Measurements from ENCODE around the gene ALG12. TPM values are rescaled to one million over a fixed set of nuclear protein-coding genes. Genes with fewer than 3 reads are reported as not detected.

ALG12 gene
- total and polyA plus RNA-seq, 2 of the 13 experiments (the other 11 are each of a cell fraction or from before 2014, with no cell fraction given) = 7.8 to 15.8 TPM

DNA sequence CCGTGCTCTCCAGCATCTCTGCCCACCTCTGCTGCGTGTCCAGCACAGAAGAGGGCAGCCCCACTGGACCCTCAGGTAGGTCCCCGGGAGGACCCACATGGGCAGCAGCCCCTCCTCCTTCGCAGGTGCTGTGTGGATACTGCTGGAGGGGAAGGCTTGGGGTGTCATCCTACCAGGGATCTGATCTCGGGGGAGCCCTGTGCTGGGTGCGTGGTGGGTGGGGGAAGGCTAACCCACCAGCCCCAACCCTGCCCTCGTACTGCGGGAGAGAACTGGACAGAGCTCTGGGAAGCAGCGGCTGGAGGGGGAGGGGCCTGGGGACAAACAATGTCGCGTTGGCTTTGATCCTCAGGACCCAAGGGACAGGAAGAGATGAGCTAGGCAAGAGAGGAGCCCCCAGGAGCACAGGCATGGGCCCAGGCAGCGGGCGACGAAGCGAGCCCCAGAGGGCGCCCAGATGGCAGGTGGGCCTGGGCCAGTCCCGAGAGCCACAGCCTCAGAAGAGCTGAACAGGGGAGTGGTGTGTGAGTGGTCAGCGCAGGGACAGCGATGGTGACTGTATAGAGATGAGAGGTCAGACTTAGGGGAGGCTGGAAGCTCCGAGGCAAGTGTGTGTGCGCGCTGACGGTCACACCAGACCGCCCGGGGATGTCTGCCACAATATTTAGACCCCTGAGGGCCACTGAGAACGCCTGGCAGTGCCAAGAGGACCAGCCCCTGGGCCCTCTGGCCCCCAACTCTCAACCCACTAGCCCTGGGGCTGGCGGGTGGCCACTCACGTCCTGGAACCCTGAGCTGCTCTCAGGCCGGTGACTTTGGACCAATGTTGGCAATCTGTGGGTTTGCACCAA, 40.9 kb upstream of the ALG12 start (continued):
- no peak for TF ChIP-seq ZKSCAN1 (IDR thresholded peaks at IDR 0.05; ENCODE audit: low read length)
- no peak for TF ChIP-seq RFX5 (IDR thresholded peaks at IDR 0.05; ENCODE audit: low read depth, low read length)
- no peak for TF ChIP-seq MTA1 (CRISPR knock-in tag; IDR thresholded peaks at IDR 0.05; ENCODE audit: borderline replicate concordance)
- no peak for TF ChIP-seq ERF (CRISPR knock-in tag; IDR thresholded peaks at IDR 0.05)
- TF ChIP-seq HES4 (CRISPR knock-in tag; IDR thresholded peaks at IDR 0.05; ENCODE audit: borderline replicate concordance) = no peak
- TF ChIP-seq ZNF280B (CRISPR knock-in tag; IDR thresholded peaks at IDR 0.05; ENCODE audit: borderline replicate concordance) = no peak
- TF ChIP-seq MYNN (CRISPR knock-in tag; IDR thresholded peaks at IDR 0.05; ENCODE audit: low read depth) = no peak
- peak; percentile 35; the same call in 1 of the 2 replicates for TF ChIP-seq POLR2AphosphoS2 (IDR thresholded peaks at IDR 0.05; ENCODE audit: low read depth, low read length)
- TF ChIP-seq ZNF281 (CRISPR knock-in tag; IDR thresholded peaks at IDR 0.05; ENCODE audit: borderline replicate concordance) = peak; percentile 95
- no peak for TF ChIP-seq ZNF737 (CRISPR knock-in tag; IDR thresholded peaks at IDR 0.05; ENCODE audit: borderline replicate concordance)
- peak; percentile 36; the same call in 1 of the 2 replicates for TF ChIP-seq SALL1 (CRISPR knock-in tag; IDR thresholded peaks at IDR 0.05)
- no peak for TF ChIP-seq MTF1 (CRISPR knock-in tag; IDR thresholded peaks at IDR 0.05)
- peak; percentile 69 for TF ChIP-seq RARA (CRISPR knock-in tag; IDR thresholded peaks at IDR 0.05)
- TF ChIP-seq ZNF260 (CRISPR knock-in tag; IDR thresholded peaks at IDR 0.05; ENCODE audit: borderline replicate concordance, low read depth) = no peak
- TF ChIP-seq, protein P1, sequence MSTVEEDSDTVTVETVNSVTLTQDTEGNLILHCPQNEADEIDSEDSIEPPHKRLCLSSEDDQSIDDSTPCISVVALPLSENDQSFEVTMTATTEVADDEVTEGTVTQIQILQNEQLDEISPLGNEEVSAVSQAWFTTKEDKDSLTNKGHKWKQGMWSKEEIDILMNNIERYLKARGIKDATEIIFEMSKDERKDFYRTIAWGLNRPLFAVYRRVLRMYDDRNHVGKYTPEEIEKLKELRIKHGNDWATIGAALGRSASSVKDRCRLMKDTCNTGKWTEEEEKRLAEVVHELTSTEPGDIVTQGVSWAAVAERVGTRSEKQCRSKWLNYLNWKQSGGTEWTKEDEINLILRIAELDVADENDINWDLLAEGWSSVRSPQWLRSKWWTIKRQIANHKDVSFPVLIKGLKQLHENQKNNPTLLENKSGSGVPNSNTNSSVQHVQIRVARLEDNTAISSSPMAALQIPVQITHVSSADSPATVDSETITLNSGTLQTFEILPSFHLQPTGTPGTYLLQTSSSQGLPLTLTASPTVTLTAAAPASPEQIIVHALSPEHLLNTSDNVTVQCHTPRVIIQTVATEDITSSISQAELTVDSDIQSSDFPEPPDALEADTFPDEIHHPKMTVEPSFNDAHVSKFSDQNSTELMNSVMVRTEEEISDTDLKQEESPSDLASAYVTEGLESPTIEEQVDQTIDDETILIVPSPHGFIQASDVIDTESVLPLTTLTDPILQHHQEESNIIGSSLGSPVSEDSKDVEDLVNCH (CRISPR knock-in tag; IDR thresholded peaks at IDR 0.05) = no peak
- no peak for TF ChIP-seq GZF1 (CRISPR knock-in tag; IDR thresholded peaks at IDR 0.05)
- no peak for TF ChIP-seq HBP1 (CRISPR knock-in tag; IDR thresholded peaks at IDR 0.05; ENCODE audit: low read depth)
- TF ChIP-seq NRL (CRISPR knock-in tag; IDR thresholded peaks at IDR 0.05; ENCODE audit: borderline replicate concordance) = no peak
- TF ChIP-seq SP4 (CRISPR knock-in tag; IDR thresholded peaks at IDR 0.05) = peak; percentile 60; the same call in 1 of the 2 replicates
